Prostate gland (tissue), 2 donors: ENCODE results near the gene RIMS3. TPM values are rescaled to one million over a fixed set of nuclear protein-coding genes. Genes with fewer than 3 reads are reported as not detected.

Experiments used
- DNase-seq: peaks from one replicate; pipeline ENCODE4 v3.0.0-alpha.2; 2019; ENCODE audit warnings: low spot score
- H3K27ac ChIP-seq, 2 donors: fragments of 200-600 bp; sonication (generic); 2 replicates each; pipeline ENCODE4 v1.5.1; 2017 to 2019
- H3K27me3 ChIP-seq: fragments of 200-600 bp; sonication (generic); replicated peaks from 2 replicates; pipeline ENCODE4 v1.5.1; 2019; ENCODE audit not compliant: insufficient read depth
- H3K36me3 ChIP-seq, 2 donors: fragments of 200-600 bp; sonication (generic); 1 replicate in 1 of 2; 2 replicates in 1 of 2; pipeline versions ENCODE4 v1.5.1 to v1.8.1; 2017 to 2019
- H3K4me1 ChIP-seq: fragments of 200-600 bp; sonication (generic); replicated peaks from 2 replicates; pipeline ENCODE4 v1.5.1; 2019
- H3K4me3 ChIP-seq, 2 donors: fragments of 200-600 bp; sonication (generic); 2 replicates each; pipeline ENCODE4 v1.5.1; 2017 to 2019
- H3K9me3 ChIP-seq: fragments of 200-600 bp; sonication (generic); 2 replicates; pipeline ENCODE4 v1.5.1; 2017
- CTCF ChIP-seq, 4 experiments: fragments of 200-600 bp in 2 of 4; fragments of 450-650 bp in 2 of 4; sonication (generic) in 2 of 4; IDR thresholded peaks; 1 replicate in 3 of 4; 2 replicates in 1 of 4; pipeline ENCODE4 v1.5.1; 2016 to 2019; ENCODE audit warnings: antibody characterized with exemption in 4 of 4, mild to moderate bottlenecking in 2 of 4, moderate library complexity in 2 of 4
- POLR2A ChIP-seq: fragments of 450-650 bp; IDR thresholded peaks from one replicate; pipeline ENCODE4 v1.6.1; 2016; ENCODE audit warnings: antibody characterized with exemption, mild to moderate bottlenecking
- POLR2AphosphoS5 ChIP-seq: sonication (generic); formaldehyde crosslinking; IDR thresholded peaks from one replicate; pipeline ENCODE4 v1.6.1; 2017; ENCODE audit warnings: antibody characterized with exemption
- WGBS: methylation state at CpG from one replicate; pipeline ENCODE4 v1.1.5; 2018; 5-methylcytosine and 5-hydroxymethylcytosine counted together
- intact Hi-C: fragments of 100-400 bp; cut with DNase I; formaldehyde crosslinking; loops from one replicate; pipeline ENCODE4 v1.14.2; 2022
- total RNA-seq, 2 donors: library from RNA; depleted of rRNA; stranded (reverse); fragments of >200 nt; gene quantifications; one replicate each; pipeline ENCODE4 v1.1.0, GENCODE V29; 2016

The RIMS3 gene
- total RNA-seq, 2 donors from 2014 or later: 3.0 to 10.5 TPM

- TF ChIP-seq POLR2A: no peak
- TF ChIP-seq CTCF (IDR thresholded peaks at IDR 0.05): no peak
- TF ChIP-seq POLR2AphosphoS5: no peak
- Histone ChIP-seq H3K4me1 (no peaks in the 10 kb centered on the region), H3K27ac (no peak overlapping the region), H3K36me3 (no peaks in the 10 kb centered on the region), H3K27me3 (no peaks in the 10 kb centered on the region), H3K9me3 (no peaks in the 10 kb centered on the region), H3K4me3 (no peak overlapping the region)
- DNase-seq: no peak
- WGBS: 87% methylated on average over 4 of the region's 4 CpGs
- intact Hi-C loops: no loop called here
Observed at GRCh38 chr1:40622936-40623629, 42.4 kb downstream of the RIMS3 start.

- TF ChIP-seq POLR2A (no peak), CTCF (IDR thresholded peaks at IDR 0.05) (no peak), POLR2AphosphoS5 (no peak)
- DNase-seq: no peak
- Histone ChIP-seq H3K4me3 (no peak overlapping the region), H3K9me3 (no peaks in the 10 kb centered on the region), H3K27me3 (no peaks in the 10 kb centered on the region), H3K36me3 (no peaks in the 10 kb centered on the region), H3K27ac (no peak overlapping the region), H3K4me1 (no peaks in the 10 kb centered on the region)
- intact Hi-C loops: no loop called here
- WGBS: 73% methylated on average over 6 of the region's 6 CpGs
Observed at GRCh38 chr1:40621821-40622450, 43.5 kb downstream of the RIMS3 start.

GRCh38 chr1:40620586-40621210, 44.8 kb downstream of the RIMS3 start:
- no peak overlapping the region for H3K27ac ChIP-seq
- TF ChIP-seq POLR2AphosphoS5 (no peak), POLR2A (no peak), CTCF (IDR thresholded peaks at IDR 0.05) (no peak)
- no peak for DNase-seq
- H3K9me3 ChIP-seq: no peaks in the 10 kb centered on the region
- H3K36me3 ChIP-seq: no peaks in the 10 kb centered on the region
- no peaks in the 10 kb centered on the region for H3K4me1 ChIP-seq
- no peaks in the 10 kb centered on the region for H3K27me3 ChIP-seq
- no peak overlapping the region for H3K4me3 ChIP-seq
- intact Hi-C loops: no loop called here
- 55% methylated on average over 3 of the region's 3 CpGs for WGBS

- 92% methylated on average over 5 of the region's 5 CpGs for WGBS
- no peak for TF ChIP-seq POLR2AphosphoS5
- TF ChIP-seq POLR2A: no peak
- no peak for TF ChIP-seq CTCF (IDR thresholded peaks at IDR 0.05)
- no peak for DNase-seq
Observed at GRCh38 chr1:40620150-40620549, 45.3 kb downstream of the RIMS3 start.

More at GRCh38 chr1:40620150-40620549, 45.3 kb downstream of the RIMS3 start:
- intact Hi-C loops: no loop called here
- H3K27ac ChIP-seq: no peak overlapping the region
- H3K36me3 ChIP-seq: no peaks in the 10 kb centered on the region
- no peak overlapping the region for H3K4me3 ChIP-seq
- no peaks in the 10 kb centered on the region for H3K4me1 ChIP-seq
- no peaks in the 10 kb centered on the region for H3K9me3 ChIP-seq
- no peaks in the 10 kb centered on the region for H3K27me3 ChIP-seq
